Type B pancreatic cell (in vitro differentiated cells): Measurements from ENCODE around the gene GALE. TPM values are rescaled to one million over a fixed set of nuclear protein-coding genes. Genes with fewer than 3 reads are reported as not detected.
A peak's percentile ranks its signal among the peaks of the same experiment; 100 is the strongest.
"Not testable (repeated sequence)": the region's sequence is repeated elsewhere in the genome, so short reads cannot be mapped to it uniquely, and the experiment has no call there.

ENCODE experiments used
- DNase-seq: peaks from one replicate; pipeline ENCODE4 v3.0.0; 2021; ENCODE audit warnings: mixed read lengths; ENCODE audit not compliant: unreplicated experiment; ENCODE audit errors: extremely low spot score
- H3K27ac Mint-ChIP-seq: 2 replicates; pipeline ENCODE4 v1.8.0; 2021; ENCODE audit warnings: mild to moderate bottlenecking, mixed read lengths
- H3K27me3 Mint-ChIP-seq: 2 replicates; pipeline ENCODE4 v1.8.0; 2021; ENCODE audit warnings: mixed read lengths
- H3K36me3 Mint-ChIP-seq: 2 replicates; pipeline ENCODE4 v1.8.0; 2021; ENCODE audit warnings: mixed read lengths
- H3K4me1 Mint-ChIP-seq: one replicate; pipeline ENCODE4 v1.8.0; 2021; ENCODE audit warnings: mixed read lengths; ENCODE audit not compliant: unreplicated experiment
- H3K4me3 Mint-ChIP-seq: 2 replicates; pipeline ENCODE4 v1.8.0; 2021; ENCODE audit warnings: mild to moderate bottlenecking, mixed read lengths
- H3K9me3 Mint-ChIP-seq: 2 replicates; pipeline ENCODE4 v1.8.0; 2021; ENCODE audit warnings: mixed read lengths
- total RNA-seq: library from RNA; stranded (reverse); gene quantifications from 2 replicates; pipeline ENCODE4 v1.2.1, GENCODE V29; 2021; ENCODE audit warnings: low replicate concordance
- TF ChIP-seq, protein P1 (sequence below): fragments of 200-600 bp; sonication (generic); conservative IDR thresholded peaks from 2 replicates; pipeline ENCODE4 v1.5.0; 2021; ENCODE audit warnings: antibody characterized with exemption, mild to moderate bottlenecking

Gene GALE
- total RNA-seq, 1 donor from 2014 or later, result 39.0 TPM

DNA sequence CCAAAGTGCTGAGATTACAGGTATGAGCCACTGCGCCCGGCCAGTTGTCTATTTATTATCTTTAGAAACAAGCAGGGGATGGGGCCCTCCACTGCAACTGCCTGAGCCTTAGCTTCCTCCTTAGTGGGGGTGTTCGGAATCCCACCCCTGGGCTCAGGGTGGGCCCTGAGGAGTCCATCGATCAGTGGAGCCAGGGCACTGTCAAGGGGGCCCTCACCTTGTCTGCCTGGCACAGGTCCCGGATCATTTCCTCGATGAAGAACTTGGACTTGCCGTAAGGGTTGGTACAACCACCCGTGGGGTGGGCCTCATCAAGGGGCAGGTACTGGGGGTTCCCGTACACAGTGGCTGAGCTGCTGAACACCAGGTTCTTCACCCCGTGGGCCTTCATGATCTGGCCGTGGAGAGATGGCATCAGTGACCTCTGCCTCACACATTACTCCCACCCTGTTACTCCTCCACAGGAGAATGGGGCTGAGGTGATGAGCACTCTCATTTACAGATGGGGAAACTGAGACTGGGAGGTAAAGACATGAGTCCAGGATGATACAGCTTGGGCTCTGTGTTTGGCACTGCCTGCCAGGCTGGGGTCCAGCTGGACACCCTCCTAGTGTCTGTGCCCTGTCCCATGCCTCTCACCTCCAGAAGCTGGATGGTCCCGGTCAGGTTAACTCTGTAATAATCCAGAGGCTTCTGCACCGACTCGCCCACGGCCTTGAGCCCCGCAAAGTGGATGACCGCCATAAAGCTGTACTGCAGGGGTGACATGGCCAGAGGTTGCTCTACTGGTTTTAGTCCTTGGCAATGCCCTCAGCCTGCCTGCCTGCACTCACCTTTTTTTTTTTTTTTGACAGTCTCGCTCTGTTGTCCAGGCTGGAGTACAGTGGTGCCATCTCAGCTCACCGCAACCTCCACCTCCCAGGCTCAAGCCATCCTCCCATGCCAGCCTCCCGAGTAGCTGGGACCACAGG is 2.8 kb downstream of the GALE start:
- H3K36me3 Mint-ChIP-seq, result no peaks in the 10 kb centered on the region
- H3K4me1 Mint-ChIP-seq, result peaks cover 8% of the 10 kb centered on the region
- no peak overlapping the region for H3K4me3 Mint-ChIP-seq
- no peaks in the 10 kb centered on the region for H3K27me3 Mint-ChIP-seq
- DNase-seq, result no peak
- H3K9me3 Mint-ChIP-seq, result no peaks in the 10 kb centered on the region
- TF ChIP-seq, protein P1, sequence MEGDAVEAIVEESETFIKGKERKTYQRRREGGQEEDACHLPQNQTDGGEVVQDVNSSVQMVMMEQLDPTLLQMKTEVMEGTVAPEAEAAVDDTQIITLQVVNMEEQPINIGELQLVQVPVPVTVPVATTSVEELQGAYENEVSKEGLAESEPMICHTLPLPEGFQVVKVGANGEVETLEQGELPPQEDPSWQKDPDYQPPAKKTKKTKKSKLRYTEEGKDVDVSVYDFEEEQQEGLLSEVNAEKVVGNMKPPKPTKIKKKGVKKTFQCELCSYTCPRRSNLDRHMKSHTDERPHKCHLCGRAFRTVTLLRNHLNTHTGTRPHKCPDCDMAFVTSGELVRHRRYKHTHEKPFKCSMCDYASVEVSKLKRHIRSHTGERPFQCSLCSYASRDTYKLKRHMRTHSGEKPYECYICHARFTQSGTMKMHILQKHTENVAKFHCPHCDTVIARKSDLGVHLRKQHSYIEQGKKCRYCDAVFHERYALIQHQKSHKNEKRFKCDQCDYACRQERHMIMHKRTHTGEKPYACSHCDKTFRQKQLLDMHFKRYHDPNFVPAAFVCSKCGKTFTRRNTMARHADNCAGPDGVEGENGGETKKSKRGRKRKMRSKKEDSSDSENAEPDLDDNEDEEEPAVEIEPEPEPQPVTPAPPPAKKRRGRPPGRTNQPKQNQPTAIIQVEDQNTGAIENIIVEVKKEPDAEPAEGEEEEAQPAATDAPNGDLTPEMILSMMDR, result no peak
- no peak overlapping the region for H3K27ac Mint-ChIP-seq

GRCh38 chr1:23796466-23797271 is 3.9 kb downstream of the GALE start:
- peak overlapping the region; percentile 56 for H3K27ac Mint-ChIP-seq
- H3K4me3 Mint-ChIP-seq, result no peak overlapping the region
- no peaks in the 10 kb centered on the region for H3K9me3 Mint-ChIP-seq
- peaks cover 10% of the 10 kb centered on the region for H3K4me1 Mint-ChIP-seq
- no peaks in the 10 kb centered on the region for H3K36me3 Mint-ChIP-seq
- H3K27me3 Mint-ChIP-seq, result no peaks in the 10 kb centered on the region
- no peak for DNase-seq
- TF ChIP-seq, protein P1, result no peak

DNA sequence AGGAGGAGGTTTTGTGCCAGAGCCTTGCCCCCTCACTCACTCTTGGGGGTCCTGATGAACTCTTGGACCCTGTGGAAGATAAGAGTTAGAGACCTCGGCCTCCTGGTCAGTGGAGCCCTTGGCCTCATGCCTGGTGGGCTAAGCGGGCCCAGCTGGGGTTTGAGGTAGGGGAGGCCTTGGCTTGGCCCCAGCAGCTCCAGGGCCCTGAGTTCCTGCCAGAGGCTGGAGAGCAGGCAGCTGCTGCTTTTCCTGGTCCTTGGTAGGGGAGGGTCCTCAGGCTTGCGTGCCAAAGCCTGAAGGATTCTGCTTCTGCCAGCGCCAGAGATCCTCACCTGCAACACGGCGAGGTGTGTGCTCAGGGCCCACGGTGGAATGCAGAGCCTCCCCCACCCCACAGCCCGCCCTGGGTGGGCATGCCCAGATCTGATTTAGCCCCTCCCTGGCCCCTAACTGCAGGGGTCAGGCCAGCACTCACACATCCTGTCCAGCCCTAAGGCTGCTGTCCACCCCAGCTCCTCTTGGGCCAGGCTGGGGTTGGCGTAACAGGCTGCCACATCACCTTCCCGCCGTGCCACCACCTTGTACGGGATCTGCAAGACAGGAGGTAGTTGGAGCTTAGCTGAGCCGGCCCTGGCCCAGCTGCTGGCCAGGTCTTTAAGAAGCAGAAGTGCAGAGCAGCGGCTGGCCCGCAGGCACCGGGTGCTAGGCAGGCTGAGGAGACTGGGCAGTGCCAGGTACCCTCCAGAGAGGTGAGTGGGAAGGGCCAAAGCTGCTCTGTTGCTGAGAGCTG is 4.7 kb downstream of the GALE start:
- no peak for DNase-seq
- Mint-ChIP-seq H3K27me3 (no peaks in the 10 kb centered on the region), H3K4me1 (peaks cover 10% of the 10 kb centered on the region), H3K9me3 (no peaks in the 10 kb centered on the region), H3K27ac (peak overlapping the region; percentile 40), H3K36me3 (no peaks in the 10 kb centered on the region), H3K4me3 (no peak overlapping the region)
- TF ChIP-seq, protein P1, result no peak

- H3K27me3 Mint-ChIP-seq, H3K4me1 Mint-ChIP-seq, DNase-seq, H3K27ac Mint-ChIP-seq, H3K9me3 Mint-ChIP-seq, H3K36me3 Mint-ChIP-seq: not testable (repeated sequence)
- peak overlapping the region; percentile 28 for H3K4me3 Mint-ChIP-seq
Observed at GRCh38 chr1:23794732-23795182, 5.8 kb downstream of the GALE start.

DNA sequence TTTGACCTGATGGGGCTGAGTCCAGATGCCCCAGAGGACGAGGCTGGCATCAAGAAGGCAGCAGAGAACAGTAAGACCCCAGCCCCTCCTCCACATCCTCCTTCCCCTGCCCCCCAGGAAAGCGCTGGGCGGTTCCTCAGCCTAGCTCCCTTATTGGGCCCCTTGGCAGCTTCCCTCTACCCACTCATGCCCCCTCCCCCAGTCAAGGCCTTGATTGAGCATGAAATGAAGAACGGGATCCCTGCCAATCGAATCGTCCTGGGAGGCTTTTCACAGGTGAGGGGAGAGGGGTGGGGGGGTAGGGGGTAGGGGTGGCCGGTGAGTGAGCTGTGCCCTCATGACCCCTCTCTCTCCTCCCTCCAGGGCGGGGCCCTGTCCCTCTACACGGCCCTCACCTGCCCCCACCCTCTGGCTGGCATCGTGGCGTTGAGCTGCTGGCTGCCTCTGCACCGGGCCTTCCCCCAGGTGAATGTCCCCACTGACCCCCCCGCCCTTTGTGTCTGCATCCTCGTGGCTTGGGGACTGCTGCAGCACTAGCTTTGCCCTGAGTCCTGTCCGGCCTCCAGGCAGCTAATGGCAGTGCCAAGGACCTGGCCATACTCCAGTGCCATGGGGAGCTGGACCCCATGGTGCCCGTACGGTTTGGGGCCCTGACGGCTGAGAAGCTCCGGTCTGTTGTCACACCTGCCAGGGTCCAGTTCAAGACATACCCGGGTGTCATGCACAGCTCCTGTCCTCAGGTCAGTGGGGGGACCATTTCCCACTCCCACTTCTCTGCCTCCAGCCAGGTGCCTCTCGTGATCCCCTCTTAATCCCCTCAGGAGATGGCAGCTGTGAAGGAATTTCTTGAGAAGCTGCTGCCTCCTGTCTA is 6.5 kb downstream of the GALE start:
- Mint-ChIP-seq H3K9me3 (no peaks in the 10 kb centered on the region), H3K27ac (no peak overlapping the region), H3K4me3 (peak overlapping the region; percentile 28), H3K4me1 (peaks cover 6% of the 10 kb centered on the region), H3K27me3 (no peaks in the 10 kb centered on the region), H3K36me3 (no peaks in the 10 kb centered on the region)
- TF ChIP-seq, protein P1, result no peak
- no peak for DNase-seq
